ENCODE measurements around the gene SLC25A40. TPM values are rescaled to one million over a fixed set of nuclear protein-coding genes. Genes with fewer than 3 reads are reported as not detected.

The SLC25A40 gene
- total RNA-seq, 1 donor from 2014 or later, result 21.7 TPM

DNA sequence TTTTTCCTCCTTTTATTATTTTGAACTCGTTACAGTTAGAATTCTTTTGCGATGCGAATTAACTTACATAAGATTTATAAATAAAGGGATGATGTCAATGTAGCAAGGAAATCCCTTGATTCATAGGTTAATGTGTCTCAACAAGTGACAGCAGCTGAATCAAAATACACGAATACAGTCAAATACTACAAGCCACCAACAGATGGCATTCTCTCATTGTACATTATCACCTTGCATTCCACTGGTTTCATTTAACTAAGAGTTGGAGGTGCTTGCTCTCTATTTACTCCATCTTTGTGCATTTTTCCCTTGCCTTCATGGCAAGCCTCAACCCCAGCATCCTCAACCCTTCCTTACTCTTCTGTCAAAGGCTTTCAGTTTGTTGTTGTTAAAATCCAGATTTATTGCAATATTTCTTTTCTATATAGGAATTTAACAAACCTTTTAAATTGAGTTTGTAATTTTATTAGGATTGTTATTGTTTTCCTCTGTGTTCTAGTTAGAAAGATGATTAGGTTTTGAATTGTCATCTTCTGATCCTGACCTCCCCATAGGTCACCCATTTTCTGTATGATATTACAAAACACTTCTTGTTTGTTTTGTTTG is 78.3 kb downstream of the SLC25A40 start:
- POLR2A ChIA-PET, result no interaction called here
- Mint-ChIP-seq H3K36me3 (ENCODE audit: low read depth) (no peaks in the 10 kb centered on the region), H3K27me3 (peaks cover under 1% of the 10 kb centered on the region), H3K27ac (no peak overlapping the region), H3K9me3 (no peaks in the 10 kb centered on the region), H3K4me3 (no peak overlapping the region), H3K4me1 (no peaks in the 10 kb centered on the region)
- DNase-seq (no peak), ATAC-seq (ENCODE audit: low read depth) (peak; percentile 40)
- TF ChIP-seq, protein P1, sequence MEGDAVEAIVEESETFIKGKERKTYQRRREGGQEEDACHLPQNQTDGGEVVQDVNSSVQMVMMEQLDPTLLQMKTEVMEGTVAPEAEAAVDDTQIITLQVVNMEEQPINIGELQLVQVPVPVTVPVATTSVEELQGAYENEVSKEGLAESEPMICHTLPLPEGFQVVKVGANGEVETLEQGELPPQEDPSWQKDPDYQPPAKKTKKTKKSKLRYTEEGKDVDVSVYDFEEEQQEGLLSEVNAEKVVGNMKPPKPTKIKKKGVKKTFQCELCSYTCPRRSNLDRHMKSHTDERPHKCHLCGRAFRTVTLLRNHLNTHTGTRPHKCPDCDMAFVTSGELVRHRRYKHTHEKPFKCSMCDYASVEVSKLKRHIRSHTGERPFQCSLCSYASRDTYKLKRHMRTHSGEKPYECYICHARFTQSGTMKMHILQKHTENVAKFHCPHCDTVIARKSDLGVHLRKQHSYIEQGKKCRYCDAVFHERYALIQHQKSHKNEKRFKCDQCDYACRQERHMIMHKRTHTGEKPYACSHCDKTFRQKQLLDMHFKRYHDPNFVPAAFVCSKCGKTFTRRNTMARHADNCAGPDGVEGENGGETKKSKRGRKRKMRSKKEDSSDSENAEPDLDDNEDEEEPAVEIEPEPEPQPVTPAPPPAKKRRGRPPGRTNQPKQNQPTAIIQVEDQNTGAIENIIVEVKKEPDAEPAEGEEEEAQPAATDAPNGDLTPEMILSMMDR (IDR thresholded peaks at IDR 0.05), result no peak
- CTCF ChIA-PET, result interaction anchor here (0.6 to 3.5 kb wide), 6 partner anchors 14 to 314 kb away, joined by 3 to 42 read pairs (median 3); no protein-coding TSS in a partner anchor
- intact Hi-C loops (cut with micrococcal nuclease), result loop anchor here (1.0 to 5.0 kb wide), 5 partner anchors 89 to 485 kb away; no protein-coding TSS in a partner anchor

DNA sequence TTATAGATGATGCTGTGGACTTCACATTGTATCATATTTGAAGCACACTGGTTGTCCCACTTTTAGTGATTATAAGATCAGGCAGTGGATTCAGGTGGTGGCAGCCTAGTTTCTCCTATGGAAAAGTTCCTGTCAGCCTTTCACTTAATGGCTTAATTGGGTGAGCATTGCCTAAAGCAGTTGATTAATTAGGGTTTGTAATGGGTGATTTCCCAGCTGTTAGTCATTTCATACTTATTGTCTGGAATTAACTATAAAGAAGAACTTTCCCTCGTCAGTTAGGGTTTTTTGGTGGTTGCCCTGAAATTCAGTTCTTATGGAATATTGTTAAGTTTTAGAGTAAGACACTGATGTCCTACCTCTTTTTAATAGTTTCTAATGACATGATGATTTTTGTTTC is 78.8 kb downstream of the SLC25A40 start:
- no peaks in the 10 kb centered on the region for H3K4me1 Mint-ChIP-seq
- peaks cover 2% of the 10 kb centered on the region for H3K27me3 Mint-ChIP-seq
- no peak for DNase-seq
- ChIA-PET CTCF (interaction anchor here (0.6 to 3.5 kb wide), 5 partner anchors 14 to 315 kb away, joined by 3 to 42 read pairs (median 3); no protein-coding TSS in a partner anchor), POLR2A (no interaction called here)
- H3K4me3 Mint-ChIP-seq, result no peak overlapping the region
- intact Hi-C loops (cut with micrococcal nuclease), result loop anchor here (2.0 to 5.0 kb wide), 2 partner anchors 290 to 485 kb away; no protein-coding TSS in a partner anchor
- H3K27ac Mint-ChIP-seq, result no peak overlapping the region
- TF ChIP-seq, protein P1 (IDR thresholded peaks at IDR 0.05), result no peak
- no peaks in the 10 kb centered on the region for H3K36me3 Mint-ChIP-seq (ENCODE audit: low read depth)
- no peaks in the 10 kb centered on the region for H3K9me3 Mint-ChIP-seq
- ATAC-seq (ENCODE audit: low read depth), result no peak

DNA sequence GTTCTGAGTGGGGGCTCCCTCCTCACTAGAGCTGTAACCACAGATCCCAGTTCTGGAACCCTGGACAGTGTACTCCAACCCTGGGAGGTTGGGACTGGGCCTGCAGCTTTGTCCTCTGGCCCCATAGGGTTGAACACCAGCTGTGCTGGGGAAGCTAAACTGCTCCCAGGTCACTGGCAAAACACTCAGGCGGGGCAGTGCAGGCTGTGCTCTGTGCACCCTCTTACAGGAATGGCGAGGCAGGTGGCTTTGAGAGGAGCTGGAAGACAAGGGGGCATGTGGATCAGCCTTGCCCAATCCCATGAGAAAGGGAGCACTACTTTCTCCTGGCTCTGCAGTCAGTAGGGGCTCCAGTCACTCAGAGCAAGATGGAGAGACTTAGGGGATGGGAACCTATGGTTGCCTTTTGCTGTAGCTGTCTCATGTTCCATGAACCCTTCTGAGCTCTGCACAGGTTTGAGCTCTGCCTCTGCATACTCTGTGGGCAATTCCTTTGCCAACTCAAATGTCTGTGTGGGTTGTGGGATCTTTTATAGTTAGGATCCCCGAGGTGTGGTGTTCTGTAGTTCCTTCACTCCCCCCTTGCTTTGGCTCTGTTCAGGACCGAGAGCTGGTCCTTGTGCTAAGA is 90.7 kb downstream of the SLC25A40 start:
- Mint-ChIP-seq H3K9me3 (no peaks in the 10 kb centered on the region), H3K27ac (no peak overlapping the region), H3K36me3 (ENCODE audit: low read depth) (no peaks in the 10 kb centered on the region), H3K27me3 (peaks cover 2% of the 10 kb centered on the region), H3K4me1 (no peaks in the 10 kb centered on the region), H3K4me3 (no peak overlapping the region)
- DNase-seq, result no peak
- intact Hi-C loops (cut with micrococcal nuclease), result no loop called here
- ChIA-PET CTCF (no interaction called here), POLR2A (no interaction called here)
- ATAC-seq (ENCODE audit: low read depth), result no peak
- TF ChIP-seq, protein P1 (IDR thresholded peaks at IDR 0.05), result no peak

DNA sequence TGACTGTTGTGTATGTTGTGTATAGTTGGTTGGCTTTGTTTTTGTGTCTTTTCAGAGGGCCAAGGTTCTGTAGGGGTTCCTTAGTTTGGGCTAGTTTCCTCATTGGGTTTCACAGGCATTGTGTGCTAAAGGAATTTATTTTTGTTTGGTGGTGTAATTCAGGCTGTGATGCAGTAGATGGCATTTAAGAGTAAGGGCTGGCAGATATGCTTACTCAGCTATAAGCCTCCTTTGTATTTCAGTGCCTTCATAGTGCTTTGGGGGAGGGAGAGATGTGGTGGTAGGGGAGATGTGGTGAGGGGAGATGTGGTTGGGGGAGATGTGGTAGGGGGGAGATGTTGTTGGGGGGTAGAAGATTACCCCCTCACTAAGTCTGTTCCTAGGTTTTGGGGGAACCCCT is 91.7 kb downstream of the SLC25A40 start:
- CTCF ChIA-PET, result no interaction called here
- POLR2A ChIA-PET, result no interaction called here
- H3K36me3 Mint-ChIP-seq (ENCODE audit: low read depth), result no peaks in the 10 kb centered on the region

More for the DNA sequence above, 91.7 kb downstream of the SLC25A40 start:
- Mint-ChIP-seq H3K27me3 (peaks cover 2% of the 10 kb centered on the region), H3K4me3 (no peak overlapping the region), H3K27ac (no peak overlapping the region), H3K9me3 (no peaks in the 10 kb centered on the region), H3K4me1 (no peaks in the 10 kb centered on the region)
- TF ChIP-seq, protein P1 (IDR thresholded peaks at IDR 0.05), result no peak
- DNase-seq, result no peak
- ATAC-seq (ENCODE audit: low read depth), result no peak
- intact Hi-C loops (cut with micrococcal nuclease), result no loop called here

Other genes with a start within 250 kb of the SLC25A40 start
- 0.10 and 0.47 TPM in 2 replicates for gene RUNDC3B, start 248.0 kb downstream of the SLC25A40 start, total RNA-seq
- gene DBF4, start 133 bp upstream of the SLC25A40 start, total RNA-seq, result 20.2 and 30.3 TPM in 2 replicates
- gene ADAM22, start 57.9 kb upstream of the SLC25A40 start, total RNA-seq, result 0.71 and 0.88 TPM in 2 replicates

All from activated B cell treated with CpG ODN at 0.5 μM for 24 hours (primary cell).